ENCODE data around the gene PKDCC.
"Not testable (repeated sequence)": the region's sequence is repeated elsewhere in the genome, so short reads cannot be mapped to it uniquely, and the experiment has no call there.

Gene PKDCC

DNA sequence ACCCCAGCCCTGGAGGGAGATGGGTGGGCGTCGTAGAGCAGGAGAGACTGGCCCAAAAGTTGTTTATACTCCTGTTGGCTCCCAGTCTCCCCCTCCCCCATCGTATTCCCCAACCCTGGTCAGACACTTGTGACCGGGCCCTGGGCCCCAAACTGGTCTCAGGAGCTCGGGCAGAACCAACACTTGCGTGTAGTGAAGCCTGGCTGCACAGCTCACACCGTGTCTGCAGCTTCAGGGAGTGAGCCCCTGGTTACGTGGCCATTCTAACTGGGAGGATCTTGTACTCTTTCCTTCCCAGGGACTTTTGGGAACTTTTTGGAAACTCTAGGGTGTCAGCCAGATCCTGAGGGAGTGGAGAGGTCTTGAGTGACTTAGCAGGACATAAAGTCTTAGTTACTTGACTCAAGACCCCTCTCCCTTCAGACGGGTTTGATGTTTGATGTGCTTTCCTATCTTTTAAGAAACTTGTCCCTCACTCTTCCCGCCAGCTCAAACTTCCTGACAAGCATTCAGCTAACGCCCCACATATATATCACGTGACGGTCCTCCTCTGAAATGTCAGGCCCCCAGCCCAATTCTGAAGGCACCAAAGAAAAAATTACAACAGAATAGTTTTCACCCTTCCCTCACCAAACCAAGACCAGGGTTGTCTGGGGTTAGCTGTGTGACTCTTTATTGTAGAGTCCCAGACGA lies 2.3 kb downstream of the PKDCC start:
- no peak for DNase-seq

GRCh38 chr2:42050703-42051542 lies 3.1 kb downstream of the PKDCC start:
- DNase-seq: no peak

- no peak for DNase-seq
These were observed 3.9 kb downstream of the PKDCC start for GRCh38 chr2:42051543-42052235.

DNA sequence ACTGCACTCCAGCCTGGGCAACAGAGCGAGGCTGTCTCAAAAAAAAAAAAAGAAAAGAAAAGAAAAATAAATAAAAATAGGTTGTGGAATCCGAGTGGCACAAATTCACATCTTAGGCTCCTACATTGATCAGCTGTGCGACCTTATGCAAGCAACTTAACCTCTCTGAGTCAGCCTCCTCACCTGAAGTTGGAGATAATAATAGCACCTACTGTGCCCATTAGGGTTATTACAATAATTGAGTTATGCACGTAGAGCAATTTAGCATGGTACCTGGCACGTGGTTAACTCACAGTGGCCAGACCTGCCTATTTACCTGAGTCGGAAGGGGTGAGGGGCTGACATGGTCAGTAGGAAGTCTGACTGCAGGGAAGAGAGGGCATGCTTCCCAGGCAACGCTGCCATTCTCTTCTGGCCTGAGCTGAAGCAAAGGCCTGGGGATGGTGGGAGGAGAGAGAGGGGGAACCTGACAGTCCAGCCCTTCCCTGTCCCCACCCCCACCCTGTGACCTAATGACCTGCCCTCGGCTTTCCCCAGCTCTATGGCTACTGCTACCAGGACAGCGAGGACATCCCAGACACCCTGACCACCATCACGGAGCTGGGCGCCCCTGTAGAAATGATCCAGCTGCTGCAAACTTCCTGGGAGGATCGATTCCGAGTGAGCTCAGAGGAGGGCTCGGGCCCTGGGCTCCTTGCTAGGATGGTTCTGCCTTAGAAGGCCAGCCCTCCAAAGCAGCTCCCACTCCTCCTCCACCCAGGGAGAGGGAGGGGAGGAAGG lies 5.1 kb downstream of the PKDCC start:
- no peak for DNase-seq

DNA sequence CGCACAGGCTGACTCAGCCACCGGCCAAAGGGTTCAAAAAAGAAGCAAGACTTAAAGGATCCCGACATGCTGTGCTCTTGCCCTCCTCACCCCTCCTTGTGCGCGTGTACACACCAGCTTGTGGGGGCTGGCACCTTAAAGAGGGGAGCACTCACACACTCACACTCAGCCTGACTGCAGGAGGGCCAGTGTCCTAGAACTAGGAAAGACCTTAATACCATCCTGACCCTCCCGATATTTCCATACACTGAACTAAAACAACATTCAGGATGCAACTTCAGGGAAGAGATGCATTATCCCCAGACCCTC lies 5.6 kb downstream of the PKDCC start:
- no peak for DNase-seq

DNA sequence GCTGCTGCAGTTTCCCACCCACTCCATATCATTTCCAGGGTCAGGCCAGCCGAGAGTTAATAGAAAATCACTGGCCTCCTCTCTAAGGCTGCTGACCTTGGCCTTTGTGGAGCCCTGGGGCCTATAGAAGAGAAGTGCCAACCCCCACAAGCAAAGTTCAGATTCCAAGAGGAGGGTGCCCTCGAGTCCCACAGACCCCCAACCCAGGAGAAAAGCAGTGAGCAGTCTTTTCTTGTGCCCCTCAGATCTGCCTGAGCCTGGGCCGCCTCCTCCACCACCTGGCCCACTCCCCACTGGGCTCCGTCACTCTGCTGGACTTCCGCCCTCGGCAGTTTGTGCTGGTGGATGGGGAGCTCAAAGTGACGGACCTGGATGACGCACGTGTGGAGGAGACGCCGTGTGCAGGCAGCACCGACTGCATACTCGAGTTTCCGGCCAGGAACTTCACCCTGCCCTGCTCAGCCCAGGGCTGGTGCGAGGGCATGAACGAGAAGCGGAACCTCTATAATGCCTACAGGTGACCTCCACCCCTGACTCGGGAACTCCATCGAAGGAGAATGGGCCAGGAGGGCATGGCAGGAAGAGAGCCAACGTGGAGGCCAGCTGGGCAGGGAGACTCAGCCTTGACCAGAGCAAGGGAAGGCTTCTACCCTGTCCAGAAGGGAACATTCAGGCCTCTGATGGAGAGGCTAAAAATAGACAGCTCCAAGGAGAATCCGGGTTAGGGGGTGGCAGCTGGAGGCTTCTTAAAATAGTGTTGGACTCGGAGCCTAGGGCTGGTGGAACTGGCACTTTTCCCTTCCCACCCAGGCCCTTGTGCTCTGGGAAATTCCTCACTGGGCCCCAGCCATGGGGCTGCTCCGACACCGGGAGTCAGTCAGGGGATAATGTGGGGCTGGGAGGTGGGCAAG lies 6.2 kb downstream of the PKDCC start:
- DNase-seq: no peak

DNA sequence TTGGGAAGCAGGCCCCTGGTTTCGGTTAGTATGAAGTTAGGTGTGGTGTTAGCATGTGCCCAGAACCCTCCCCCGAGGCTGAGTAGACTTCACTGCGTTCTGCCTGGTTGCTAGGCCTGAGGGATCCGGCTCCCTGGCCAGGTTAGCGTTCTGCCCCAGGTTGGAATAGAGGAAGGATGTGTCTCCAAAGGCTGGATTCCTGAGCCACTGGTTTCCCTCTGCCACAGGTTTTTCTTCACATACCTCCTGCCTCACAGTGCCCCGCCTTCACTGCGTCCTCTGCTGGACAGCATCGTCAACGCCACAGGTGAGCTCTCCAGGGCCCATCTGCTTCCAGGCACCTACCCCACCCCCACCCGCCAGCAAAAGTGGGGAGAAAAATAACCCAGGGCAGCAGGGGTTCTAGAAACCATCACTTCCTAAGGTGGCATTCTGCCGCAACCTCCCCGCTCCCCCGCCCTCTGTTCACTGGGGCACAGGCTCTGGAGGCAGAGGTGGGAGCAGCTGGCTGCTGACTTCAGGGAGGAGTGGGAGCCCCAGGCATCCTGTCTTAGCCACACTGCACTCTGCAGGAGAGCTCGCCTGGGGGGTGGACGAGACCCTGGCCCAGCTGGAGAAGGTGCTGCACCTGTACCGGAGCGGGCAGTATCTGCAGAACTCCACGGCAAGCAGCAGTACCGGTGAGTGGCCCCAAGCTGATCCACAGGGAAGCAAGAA lies 7.1 kb downstream of the PKDCC start:
- DNase-seq: no peak

DNA sequence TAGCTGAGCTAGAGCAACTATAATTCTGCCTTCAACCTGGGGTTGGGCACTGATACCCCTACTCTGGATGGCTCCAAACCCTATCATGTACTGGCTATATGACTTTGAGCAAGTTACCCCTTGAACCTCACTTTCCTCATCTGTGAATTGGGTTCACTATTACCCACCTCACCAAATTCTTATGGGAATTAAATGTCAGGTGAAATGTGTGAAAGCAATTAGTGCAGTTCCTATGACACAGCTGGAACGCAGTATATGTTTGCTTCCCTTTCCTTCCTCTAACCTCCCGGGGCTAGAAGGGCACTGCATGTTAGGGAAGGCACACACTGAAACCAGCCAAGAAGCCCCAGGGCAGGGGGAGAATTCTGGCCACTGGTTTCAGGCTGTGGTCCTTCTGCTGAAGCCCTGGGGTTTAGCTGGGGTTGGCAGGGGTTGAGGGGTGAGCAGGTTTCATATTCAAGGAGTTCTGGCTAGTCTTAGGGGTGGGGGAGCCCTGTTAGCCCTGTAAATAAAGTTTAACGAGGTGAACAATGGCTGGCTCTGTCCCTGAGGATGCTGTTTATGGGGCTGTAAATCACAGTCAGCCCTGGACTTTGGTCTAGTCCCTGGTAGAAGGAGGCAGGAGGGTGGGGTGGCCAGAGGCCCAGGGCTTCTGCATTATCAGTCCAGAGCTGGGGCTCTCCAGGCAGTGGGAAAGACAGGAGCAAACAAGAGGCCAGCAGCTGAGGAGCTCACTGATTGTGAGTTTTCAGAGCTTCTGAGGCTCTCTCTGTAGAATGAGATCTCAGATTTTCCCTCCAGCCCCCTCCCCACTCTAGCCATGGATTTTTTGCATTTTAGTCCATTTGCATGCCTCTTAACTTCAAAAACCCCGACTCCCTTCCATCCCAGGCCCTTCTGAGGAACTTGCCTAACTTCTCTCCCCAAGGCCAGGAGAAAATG lies 8.0 kb downstream of the PKDCC start:
- no peak for DNase-seq

DNA sequence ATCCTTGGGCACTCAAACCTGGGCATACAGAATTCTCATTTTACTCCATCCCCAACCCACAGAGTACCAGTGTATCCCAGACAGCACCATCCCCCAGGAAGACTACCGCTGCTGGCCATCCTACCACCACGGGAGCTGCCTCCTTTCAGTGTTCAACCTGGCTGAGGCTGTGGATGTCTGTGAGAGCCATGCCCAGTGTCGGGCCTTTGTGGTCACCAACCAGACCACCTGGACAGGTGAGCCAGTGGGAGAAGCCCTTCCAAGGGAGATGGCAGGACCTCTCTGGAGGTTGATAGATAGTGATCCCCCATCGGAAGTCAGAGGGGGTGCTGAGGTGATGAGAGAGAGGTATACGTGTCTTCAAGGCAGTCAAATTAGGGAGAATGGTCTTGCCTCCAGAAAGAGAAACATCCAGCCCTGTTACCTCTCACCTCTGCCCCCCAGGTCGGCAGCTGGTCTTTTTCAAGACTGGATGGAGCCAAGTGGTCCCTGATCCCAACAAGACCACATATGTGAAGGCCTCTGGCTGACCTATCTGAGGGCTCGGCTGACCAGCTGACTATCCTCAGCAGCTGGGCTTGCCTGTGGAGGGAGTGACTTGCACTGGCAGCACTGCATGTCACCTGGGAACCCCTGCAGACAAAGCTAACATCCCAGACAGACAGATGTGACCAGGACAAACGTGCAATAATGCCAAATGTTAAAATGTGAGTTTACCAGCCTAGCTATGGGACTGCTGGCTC lies 9.5 kb downstream of the PKDCC start:
- no peak for DNase-seq

GRCh38 chr2:42057902-42058450 lies 10.2 kb downstream of the PKDCC start:
- no peak for DNase-seq

- DNase-seq: no peak
These were observed 11.6 kb downstream of the PKDCC start for GRCh38 chr2:42059261-42059898.

DNA sequence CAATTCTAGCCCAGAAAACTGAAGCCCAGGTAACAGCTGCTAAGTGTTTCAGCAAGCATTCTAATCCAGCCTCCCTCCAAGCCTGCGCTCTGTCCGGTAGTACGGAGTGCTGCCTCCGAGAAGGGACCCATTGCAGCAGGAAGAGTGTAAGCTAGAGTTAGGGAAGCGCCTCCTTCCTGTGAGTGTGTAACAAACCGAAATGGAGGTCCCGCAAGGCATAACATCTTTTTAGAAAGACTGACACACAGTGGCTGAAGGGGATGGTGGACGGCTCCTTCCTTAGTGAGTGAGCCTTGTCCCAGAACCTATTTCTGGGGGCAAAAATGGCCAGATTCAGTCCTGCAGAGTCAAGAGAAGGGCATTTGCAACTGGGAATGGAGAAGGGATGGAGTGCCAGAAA lies 12.2 kb downstream of the PKDCC start:
- no peak for DNase-seq

GRCh38 chr2:42060718-42061619 lies 13.1 kb downstream of the PKDCC start:
- no peak for DNase-seq

DNA sequence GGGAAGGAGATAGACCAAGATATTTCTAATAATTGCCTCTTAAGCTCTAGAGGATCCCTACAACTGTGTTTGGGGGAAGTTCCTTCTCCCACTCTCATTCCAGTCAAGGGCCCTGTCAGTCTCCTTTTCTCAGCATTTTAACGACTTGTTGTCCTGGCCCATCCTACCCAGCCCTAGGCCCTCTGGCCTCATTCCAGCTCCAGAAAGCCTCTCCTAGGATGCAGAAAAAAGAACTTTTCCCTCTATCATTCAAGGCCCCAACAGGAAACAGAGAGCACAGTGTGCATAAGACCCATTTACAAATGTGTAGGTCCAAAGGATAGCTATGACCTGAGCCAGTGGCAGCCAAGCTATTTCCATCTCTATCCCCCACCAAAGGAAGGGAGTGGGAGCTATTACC lies 14.0 kb downstream of the PKDCC start:
- no peak for DNase-seq

- no peak for DNase-seq
These were observed 15.8 kb downstream of the PKDCC start for GRCh38 chr2:42063431-42064171.

- no peak for DNase-seq
These were observed 16.7 kb downstream of the PKDCC start for GRCh38 chr2:42064417-42064942.

GRCh38 chr2:42065753-42066152 lies 17.9 kb downstream of the PKDCC start:
- not testable (repeated sequence) for DNase-seq
